GM12878 (cell line): Measurements from ENCODE around the gene BHLHE23. TPM values are rescaled to one million over a fixed set of nuclear protein-coding genes. Genes with fewer than 3 reads are reported as not detected.
A peak's percentile ranks its signal among the peaks of the same experiment; 100 is the strongest.

ENCODE experiments used
- ATF7 ChIP-seq: fragments of 450-650 bp; IDR thresholded peaks from 2 replicates; pipeline ENCODE4 v1.6.1; 2016; ENCODE audit warnings: low read depth, mild to moderate bottlenecking
- BHLHE40 ChIP-seq, 2 experiments: fragments of 450-650 bp in 1 of 2; IDR thresholded peaks; 2 replicates each; pipeline ENCODE4 v1.6.1; 2011 to 2017; ENCODE audit warnings: low read depth in 2 of 2, borderline replicate concordance in 1 of 2, improper control_type of control experiment in 1 of 2, low read length in 1 of 2, mild to moderate bottlenecking in 1 of 2
- EED ChIP-seq: sonication (generic); IDR thresholded peaks from 2 replicates; pipeline ENCODE4 v1.6.1; 2016; ENCODE audit warnings: antibody characterized with exemption, low read depth
- EP300 ChIP-seq, 2 experiments: fragments of 150-350 bp in 1 of 2; IDR thresholded peaks; 2 replicates each; pipeline ENCODE4 v1.6.1; 2011 to 2012; ENCODE audit warnings: low read depth in 2 of 2, low read length in 2 of 2, borderline replicate concordance in 1 of 2, improper control_type of control experiment in 1 of 2, inconsistent platforms in 1 of 2; ENCODE audit not compliant: control insufficient read depth in 1 of 2
- GATAD2B ChIP-seq: fragments of 450-650 bp; conservative IDR thresholded peaks from 2 replicates; pipeline ENCODE4 v1.6.1; 2017; ENCODE audit warnings: low read depth, mild to moderate bottlenecking, moderate library complexity
- IKZF1 ChIP-seq: fragments of 450-650 bp; conservative IDR thresholded peaks from 2 replicates; pipeline ENCODE4 v1.6.1; 2017; ENCODE audit warnings: antibody characterized with exemption, mild to moderate bottlenecking
- KLF5 ChIP-seq: fragments of 450-650 bp; IDR thresholded peaks from 2 replicates; pipeline ENCODE4 v1.6.1; 2014; ENCODE audit warnings: mild to moderate bottlenecking; ENCODE audit not compliant: partially characterized antibody
- LARP7 ChIP-seq: fragments of 450-650 bp; IDR thresholded peaks from 2 replicates; pipeline ENCODE4 v1.6.1; 2017; ENCODE audit warnings: mild to moderate bottlenecking
- PKNOX1 ChIP-seq: fragments of 450-650 bp; IDR thresholded peaks from 2 replicates; pipeline ENCODE4 v1.6.1; 2016; ENCODE audit warnings: mild to moderate bottlenecking
- POLR2AphosphoS5 ChIP-seq: IDR thresholded peaks from 2 replicates; pipeline ENCODE4 v1.6.1; 2011; ENCODE audit warnings: mild to moderate bottlenecking, low read length, inconsistent platforms
- POU2F2 ChIP-seq: IDR thresholded peaks from 3 replicates; pipeline ENCODE4 v1.6.1; 2011; ENCODE audit warnings: low read depth, mild to moderate bottlenecking, low read length, borderline replicate concordance
- SKIL ChIP-seq: fragments of 450-650 bp; IDR thresholded peaks from 2 replicates; pipeline ENCODE4 v1.6.1; 2017; ENCODE audit warnings: mild to moderate bottlenecking, low read depth, inconsistent platforms; ENCODE audit not compliant: poor library complexity, severe bottlenecking
- SMARCA5 ChIP-seq: fragments of 450-650 bp; IDR thresholded peaks from 2 replicates; pipeline ENCODE4 v1.6.1; 2017; ENCODE audit warnings: mild to moderate bottlenecking
- SP1 ChIP-seq: IDR thresholded peaks from one replicate; pipeline ENCODE4 v1.6.1; 2011; ENCODE audit warnings: low read depth, low read length
- TCF12 ChIP-seq: IDR thresholded peaks from 2 replicates; pipeline ENCODE4 v1.6.1; 2011; ENCODE audit warnings: low read depth, mild to moderate bottlenecking, low read length
- TCF7 ChIP-seq: IDR thresholded peaks from 2 replicates; pipeline ENCODE4 v1.6.1; 2014; ENCODE audit warnings: antibody characterized with exemption, borderline replicate concordance
- ZBED1 ChIP-seq: IDR thresholded peaks from 2 replicates; pipeline ENCODE4 v1.6.1; 2016; ENCODE audit warnings: borderline replicate concordance
- ZBTB40 ChIP-seq: fragments of 450-650 bp; IDR thresholded peaks from 2 replicates; pipeline ENCODE4 v1.6.1; 2016; ENCODE audit warnings: mild to moderate bottlenecking, moderate library complexity, borderline replicate concordance
- ZNF217 ChIP-seq: fragments of 450-650 bp; IDR thresholded peaks from 2 replicates; pipeline ENCODE4 v1.6.1; 2017; ENCODE audit warnings: antibody characterized with exemption, mild to moderate bottlenecking
- ZNF622 ChIP-seq: fragments of 450-650 bp; IDR thresholded peaks from 2 replicates; pipeline ENCODE4 v1.6.1; 2017; ENCODE audit warnings: mild to moderate bottlenecking, inconsistent platforms
- polyA plus RNA-seq, 11 experiments: library from polyadenylated mRNA; depleted of rRNA in 4 of 11; unstranded in 6 of 11; stranded (reverse) in 5 of 11; fragments of >200 nt; fragmentation: Nextera tagmentation in 4 of 11; fragmentation: Illumina TruSeq in 1 of 11; extraction: Ambion mirVana in 4 of 11; extraction: Trizol in 1 of 11; gene quantifications; 1 replicate in 1 of 11; 2 replicates in 10 of 11; pipeline versions ENCODE4 v1.2.1 to v1.2.3, GENCODE V29; 2011 to 2016; ENCODE audit warnings: inconsistent platforms in 2 of 11, missing spikeins in 2 of 11, low read depth in 1 of 11
- total RNA-seq, 4 experiments: library from RNA; depleted of rRNA in 3 of 4; stranded (reverse); fragments of >200 nt in 3 of 4; fragmentation: Illumina TruSeq in 1 of 4; extraction: Trizol in 1 of 4; gene quantifications; 2 replicates each; pipeline versions ENCODE4 v1.2.1 to v1.2.3, GENCODE V29; 2013 to 2021

BHLHE23 gene
- total and polyA plus RNA-seq, 10 of the 15 experiments (the other 5 are each of a cell fraction or from before 2014, with no cell fraction given): 0.28 to 0.33 TPM; not detected in 8

- peak; percentile 81 for TF ChIP-seq ATF7
- peak; percentile 66 for TF ChIP-seq SP1
- TF ChIP-seq ZBTB40: no peak
- TF ChIP-seq ZBED1: peak; percentile 56; the same call in 1 of the 2 replicates
- TF ChIP-seq BHLHE40 (IDR thresholded peaks at IDR 0.05; ENCODE audit: borderline replicate concordance in 1 of 2, low read depth in 2 of 2, low read length in 1 of 2): peak; percentile 83 to 91
- TF ChIP-seq POLR2AphosphoS5: peak; percentile 68
- TF ChIP-seq EED: peak; percentile 82
- TF ChIP-seq ZNF217: peak; percentile 90; the same call in 1 of the 2 replicates
- peak; percentile 81 for TF ChIP-seq TCF12
- peak; percentile 100 for TF ChIP-seq GATAD2B
- peak; percentile 97 for TF ChIP-seq SMARCA5
- TF ChIP-seq TCF7: no peak
- peak; percentile 70 for TF ChIP-seq PKNOX1
- no peak for TF ChIP-seq ZNF622
- peak; percentile 98 for TF ChIP-seq IKZF1
- peak; percentile 51 for TF ChIP-seq KLF5
- TF ChIP-seq POU2F2: peak; percentile 64; the same call in 1 of the 3 replicates
- TF ChIP-seq LARP7: peak; percentile 54
- TF ChIP-seq EP300 (IDR thresholded peaks at IDR 0.05; ENCODE audit: borderline replicate concordance in 1 of 2, control insufficient read depth in 1 of 2, low read depth in 2 of 2, low read length in 2 of 2): peak; percentile 94 to 98; a peak in 3 of 4 replicates
- peak; percentile 49 for TF ChIP-seq SKIL
Measured at GRCh38 chr20:62977613-62978560, 28.9 kb downstream of the BHLHE23 start (continued).
